HG03280 (cell line): ENCODE results near the gene PPP2R2B.

Experiments used
- ATAC-seq: cut with Tn5 transposase; IDR thresholded peaks from one replicate; pipeline ENCODE4 v1.9.1; 2021; ENCODE audit warnings: mild to moderate bottlenecking, moderate library complexity; ENCODE audit not compliant: unreplicated experiment

PPP2R2B gene

DNA sequence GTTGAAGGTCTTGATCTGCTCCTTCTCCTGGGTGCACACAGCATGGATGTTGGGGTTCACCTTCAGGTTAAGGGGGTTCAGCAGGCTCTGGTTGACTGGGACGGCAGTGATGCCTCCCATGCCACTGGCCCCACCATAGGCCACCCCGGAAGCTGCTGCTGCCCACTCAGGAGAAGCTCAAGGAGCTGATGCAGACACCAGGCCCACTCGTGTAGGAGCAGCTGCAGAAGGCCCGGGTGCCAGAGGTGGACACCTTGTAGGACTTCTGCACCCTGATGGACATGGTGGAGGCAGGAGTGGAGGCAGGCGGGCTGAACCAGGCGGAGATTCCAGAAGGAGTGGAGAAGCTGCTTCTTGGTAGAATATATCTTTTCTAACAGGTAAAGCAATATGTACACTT lies 171.2 kb downstream of the PPP2R2B start:
- no peak for ATAC-seq

DNA sequence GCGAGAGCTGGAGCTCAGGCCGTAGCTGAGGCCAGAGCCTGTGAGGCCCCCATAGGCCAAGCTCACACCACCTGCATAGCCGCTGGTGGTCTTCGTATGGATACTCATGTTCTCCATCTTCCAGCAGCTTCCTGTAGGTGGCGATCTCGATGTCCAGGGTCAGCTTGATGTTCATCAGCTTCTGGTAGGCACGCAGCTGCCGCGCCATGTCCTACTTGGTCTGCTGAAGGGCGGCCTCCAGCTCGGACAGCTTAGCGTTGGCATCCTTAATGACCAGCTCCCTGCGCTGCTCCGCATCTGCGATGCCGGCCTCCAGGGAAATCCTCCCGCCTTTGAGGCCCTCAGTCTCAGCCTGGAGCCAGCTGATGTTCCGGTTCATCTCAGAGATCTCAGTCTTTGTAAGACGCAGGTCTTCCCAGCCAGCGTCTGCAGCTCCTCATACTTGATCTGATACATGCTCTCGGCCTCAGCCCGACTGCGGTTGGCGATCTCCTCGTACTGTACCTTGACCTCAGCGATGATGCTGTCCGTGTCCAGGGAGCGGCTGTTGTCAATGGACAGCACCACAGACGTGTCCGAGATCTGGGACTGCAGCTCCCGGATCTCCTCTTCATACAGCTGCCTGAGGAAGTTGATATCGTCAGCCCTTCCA lies 172.1 kb downstream of the PPP2R2B start:
- ATAC-seq: no peak

DNA sequence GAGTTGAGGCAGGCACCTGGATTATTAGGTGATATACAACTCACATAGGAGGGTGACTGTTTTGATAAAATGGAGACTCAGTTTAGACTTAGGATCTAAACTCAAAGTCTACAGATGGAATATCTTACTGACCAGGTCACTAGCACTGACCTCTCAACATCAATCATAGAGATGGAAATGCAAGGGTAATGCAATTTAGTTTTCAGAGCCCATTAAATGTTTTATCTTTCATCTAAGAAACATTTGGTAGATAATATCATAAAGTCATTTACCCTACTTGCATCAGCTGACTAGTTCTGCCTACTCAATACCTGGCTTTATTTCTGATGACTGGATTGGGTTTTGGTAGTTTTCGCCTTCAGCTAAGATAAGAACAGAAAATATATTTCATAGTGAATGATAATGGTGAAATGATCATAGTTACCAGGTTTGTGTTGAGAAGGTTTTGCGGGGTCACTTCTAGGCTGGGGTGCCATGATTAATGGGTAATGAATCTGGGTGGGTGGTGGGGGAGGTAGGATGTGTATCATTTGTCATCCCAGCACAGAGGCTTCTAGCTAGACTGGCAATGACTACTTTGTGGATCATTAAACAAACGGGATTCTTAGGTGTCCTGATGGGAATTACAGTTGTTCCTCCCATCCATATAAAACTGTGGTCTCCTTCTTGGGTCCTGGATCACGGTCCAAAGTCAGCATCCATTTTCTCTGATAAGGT lies 173.4 kb downstream of the PPP2R2B start:
- no peak for ATAC-seq

DNA sequence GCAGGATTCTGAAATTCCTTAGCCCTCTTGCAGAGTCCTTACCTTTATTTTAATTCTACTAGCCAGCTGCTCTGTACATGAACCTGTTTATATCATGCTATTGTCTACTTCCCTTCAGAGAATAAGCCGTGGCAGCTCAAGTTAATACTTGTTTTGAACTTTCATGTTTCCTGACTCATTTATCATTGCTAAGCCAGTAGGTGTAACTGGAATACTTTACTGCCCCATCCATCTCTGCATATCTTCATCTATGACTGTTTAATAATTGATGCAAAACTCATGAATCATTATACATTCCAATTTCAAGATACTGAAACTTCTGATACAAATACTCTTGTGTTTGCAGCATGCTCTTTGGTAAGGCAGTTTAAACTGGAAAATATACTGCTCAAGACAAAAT lies 174.7 kb downstream of the PPP2R2B start:
- ATAC-seq: no peak

DNA sequence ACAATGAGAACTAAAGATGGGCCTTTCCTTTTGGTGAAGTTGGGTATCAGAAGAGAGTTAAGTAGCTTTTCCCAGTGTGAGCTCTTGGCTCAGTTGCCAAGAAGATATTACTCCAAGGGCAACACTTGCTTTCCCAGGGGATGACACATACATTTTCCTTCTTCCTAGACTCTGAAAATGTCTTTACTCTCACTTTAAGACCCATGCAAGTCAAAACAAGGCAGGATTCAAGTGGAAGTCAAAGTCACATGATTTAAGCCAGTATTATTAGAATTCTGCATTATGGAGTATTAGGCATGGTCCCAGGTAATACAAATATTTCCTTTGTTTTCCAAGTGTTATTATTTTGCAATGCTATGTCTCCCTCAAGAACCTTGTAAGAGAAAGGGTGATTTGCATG lies 175.1 kb downstream of the PPP2R2B start:
- no peak for ATAC-seq

DNA sequence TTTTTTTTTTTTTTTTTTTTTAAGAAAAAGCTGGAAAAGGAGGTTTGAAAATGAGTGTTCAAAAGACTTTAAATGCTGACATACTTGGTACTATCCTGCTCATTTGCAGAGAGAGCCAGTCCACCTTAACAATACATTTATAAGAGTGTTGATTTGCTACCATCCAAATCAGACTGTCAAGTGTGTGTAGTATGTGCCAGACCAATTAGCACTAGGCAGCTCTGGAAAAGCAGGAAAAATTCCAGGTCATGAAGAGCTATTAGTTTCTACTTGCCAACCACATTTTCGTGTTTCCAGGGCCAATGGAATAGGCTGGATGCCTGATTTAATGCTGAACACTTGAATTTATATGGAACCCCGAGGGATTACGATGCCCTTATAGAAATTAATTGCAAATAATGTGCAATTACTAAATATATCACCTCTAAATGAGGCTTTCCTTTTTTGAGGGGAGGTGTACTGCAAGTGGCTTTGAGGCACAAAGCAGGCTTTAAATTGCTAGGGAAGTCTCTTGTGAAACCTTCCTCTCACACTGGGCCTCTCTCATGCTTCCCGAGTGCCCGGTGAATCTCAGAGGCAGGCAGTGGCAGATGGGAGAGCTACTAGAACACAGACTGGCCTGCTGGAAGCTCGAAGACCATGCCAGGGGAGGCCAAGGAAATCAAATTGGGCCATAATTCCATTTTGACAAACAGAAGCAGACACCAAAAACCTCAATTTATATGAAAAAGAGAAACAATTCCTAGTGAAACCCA lies 178.7 kb downstream of the PPP2R2B start:
- no peak for ATAC-seq

DNA sequence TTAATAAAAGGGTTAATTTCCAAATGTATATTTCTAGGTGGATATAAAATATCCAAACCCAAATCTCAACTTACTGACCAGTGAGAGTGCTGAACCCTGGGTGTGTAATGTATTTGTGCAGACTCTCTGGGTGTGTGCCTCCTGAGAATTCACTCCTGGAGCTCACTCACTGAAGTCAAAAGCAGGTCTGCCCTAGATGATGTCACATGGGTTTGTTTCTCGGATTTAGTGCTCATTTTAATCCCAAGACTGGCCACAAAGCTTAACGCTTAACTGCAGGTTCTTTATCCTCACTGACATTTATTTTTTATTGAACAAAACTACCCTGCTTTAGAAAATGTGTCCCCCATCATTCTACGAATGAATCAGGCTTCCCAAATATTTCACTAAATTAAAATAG lies 179.4 kb downstream of the PPP2R2B start:
- ATAC-seq: no peak

DNA sequence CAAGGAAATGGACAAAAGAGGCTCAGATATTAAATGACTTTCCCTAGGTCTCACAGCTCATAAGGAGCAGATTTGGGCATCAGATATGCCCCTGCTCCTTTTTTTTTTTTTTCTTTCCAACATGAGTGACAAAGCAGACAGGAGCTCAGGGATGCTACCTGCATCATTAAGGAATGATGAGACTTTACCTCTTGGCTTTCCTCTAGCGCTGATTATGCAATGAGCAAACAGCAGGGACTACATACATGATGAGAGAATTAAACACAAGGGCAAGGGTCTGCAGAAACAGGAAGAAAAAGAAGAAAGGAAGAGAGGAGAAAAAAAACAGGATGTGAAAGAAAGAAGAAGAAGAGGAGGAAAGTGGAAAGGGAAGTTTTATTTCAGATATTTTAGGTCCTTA lies 179.9 kb downstream of the PPP2R2B start:
- no peak for ATAC-seq

DNA sequence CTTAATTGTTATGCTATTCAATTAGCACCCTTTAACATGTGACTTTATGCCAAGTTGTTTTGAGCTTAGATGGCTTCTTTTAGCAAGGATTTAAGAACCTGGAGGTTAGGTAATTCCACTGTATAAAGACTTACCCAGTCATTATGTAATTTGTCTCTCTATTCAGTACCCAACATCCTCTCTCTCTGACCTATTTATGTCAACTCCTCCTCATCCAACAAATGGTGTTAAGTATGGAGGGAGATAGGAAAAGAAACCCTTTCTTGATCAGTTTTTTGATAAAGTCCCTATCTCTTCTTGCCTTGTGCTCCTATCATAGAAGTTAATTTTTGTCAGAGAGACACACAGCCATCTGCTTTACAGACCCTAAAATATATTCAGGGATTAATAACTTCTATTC lies 181.3 kb downstream of the PPP2R2B start:
- ATAC-seq: no peak

DNA sequence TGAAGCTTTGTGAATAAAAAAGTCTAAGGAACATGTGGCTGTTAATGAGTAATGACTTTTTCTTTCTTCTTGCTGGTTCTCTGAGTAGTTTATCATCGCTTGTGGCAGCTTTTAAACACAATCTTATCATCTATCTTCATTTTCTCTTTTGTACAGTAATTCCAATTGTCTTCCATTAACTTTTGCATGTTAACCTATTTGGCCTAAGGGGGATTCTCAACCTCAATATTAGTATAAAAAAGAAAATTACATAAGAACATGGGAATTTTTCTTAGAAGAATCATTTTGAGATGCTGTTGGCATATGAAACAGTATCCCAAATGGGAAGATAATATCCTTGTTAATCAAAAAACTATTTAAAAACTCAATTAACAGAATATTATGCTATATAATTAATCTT lies 182.9 kb downstream of the PPP2R2B start:
- no peak for ATAC-seq

DNA sequence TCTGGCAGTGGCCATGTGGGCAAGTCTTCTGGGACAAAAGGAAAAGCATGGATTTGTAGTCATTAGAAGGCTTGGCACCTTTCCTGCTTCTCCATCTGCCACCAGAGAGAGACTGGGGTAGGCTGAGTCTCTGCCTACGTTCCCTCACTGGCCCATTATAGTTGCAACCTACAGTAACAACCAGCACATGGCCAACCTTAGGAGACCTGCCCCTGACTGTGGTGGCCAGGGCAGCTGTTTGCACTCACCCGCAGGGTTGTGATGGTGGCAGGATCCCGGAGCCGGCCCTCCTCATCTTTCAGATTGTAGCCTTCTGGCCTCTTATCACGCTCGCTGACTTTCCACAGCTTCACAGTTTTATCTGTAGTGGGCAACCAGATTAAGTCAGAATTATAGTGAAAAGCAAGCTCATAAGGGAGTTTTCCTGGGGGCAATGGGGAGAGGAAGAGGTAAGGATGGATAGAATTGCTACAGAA lies 187.6 kb downstream of the PPP2R2B start:
- ATAC-seq: no peak

DNA sequence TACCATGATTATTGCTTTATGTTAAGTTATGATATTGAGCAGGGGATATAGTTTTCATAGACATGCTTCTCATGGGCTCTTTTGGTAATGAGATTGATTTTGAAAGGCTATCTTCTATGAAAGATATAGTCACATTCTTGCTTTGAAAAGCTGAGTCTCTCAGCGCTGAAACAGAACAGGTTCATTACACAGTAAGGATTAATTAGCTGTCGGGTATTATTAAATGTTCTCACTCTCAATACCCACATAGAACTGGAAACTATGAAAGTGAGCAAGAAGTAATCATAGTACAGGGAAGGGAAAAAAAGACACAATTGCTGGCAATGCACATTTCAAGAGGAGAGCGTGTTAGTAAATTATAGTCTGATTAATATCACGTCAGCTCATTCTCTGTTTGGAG lies 190.9 kb downstream of the PPP2R2B start:
- ATAC-seq: no peak

DNA sequence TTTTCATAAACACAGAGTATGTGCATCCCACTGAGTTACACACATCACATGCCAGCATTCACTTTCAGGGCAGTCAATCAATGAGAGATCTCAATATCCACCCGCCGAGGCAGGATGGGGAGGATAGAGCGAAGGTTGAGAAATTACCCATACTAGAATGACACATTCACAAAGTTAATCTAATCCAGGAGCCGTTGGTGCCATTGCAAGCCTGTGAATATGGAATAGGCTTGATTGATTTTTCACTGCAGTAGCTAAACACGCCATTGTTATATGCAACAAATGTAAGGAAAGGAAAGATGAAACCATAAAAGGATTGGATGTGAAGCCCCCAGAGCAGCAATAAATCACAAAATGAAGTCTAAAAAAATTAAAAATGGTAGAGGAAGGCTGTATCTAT lies 194.7 kb downstream of the PPP2R2B start:
- no peak for ATAC-seq

DNA sequence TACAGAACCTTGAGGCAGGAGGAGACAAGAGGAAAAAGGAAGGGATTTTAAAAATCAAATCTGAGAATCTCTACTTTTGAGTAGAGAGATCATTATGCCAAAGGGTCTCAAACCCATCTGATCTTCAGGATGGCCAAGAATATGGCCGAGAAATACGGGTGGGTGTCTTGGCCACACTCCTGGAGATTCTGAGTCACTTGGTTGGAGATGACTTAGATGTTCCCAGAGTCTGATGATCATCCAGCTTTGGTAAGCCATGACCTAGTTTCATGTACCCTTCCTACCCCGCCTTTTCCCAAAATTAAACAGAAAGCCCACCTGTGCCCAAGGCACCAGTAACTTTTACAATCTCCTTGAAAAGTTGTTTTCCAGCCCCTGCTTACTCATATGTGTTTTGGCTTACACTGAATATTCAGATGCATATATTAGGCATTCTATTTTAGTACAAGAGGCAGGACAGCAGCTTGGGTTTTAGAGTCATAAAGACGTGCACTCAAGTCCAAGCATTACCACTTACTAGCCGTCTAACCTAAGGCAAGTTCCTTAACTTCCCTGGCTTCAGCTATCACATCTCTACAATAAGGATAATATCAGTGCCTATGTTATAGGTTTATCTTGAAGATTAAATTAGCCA lies 195.5 kb downstream of the PPP2R2B start:
- ATAC-seq: no peak

DNA sequence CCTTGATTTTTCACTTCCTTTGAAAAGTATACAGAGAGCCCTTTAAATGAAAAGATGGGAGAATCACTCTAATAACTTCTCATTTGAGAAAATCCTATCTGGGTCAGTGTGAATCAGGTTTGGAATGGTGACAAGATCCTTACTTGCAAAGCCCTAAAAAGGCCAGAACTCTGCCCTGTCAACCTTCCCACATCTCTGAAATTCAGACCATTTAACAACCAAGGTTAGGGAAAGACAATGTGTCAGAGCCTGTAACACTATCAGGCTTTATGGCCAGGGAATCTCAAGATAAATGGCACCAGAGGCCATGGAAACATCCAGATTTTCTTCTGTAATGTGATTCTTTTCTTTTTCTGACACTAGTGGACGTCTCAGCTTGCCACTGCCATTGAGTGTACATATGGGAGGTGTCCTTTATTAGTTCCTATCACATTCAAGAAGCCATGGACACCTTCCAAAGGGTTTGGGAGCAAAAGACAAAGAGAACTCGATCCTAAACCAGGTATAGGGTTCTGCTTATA lies 196.9 kb downstream of the PPP2R2B start:
- no peak for ATAC-seq

DNA sequence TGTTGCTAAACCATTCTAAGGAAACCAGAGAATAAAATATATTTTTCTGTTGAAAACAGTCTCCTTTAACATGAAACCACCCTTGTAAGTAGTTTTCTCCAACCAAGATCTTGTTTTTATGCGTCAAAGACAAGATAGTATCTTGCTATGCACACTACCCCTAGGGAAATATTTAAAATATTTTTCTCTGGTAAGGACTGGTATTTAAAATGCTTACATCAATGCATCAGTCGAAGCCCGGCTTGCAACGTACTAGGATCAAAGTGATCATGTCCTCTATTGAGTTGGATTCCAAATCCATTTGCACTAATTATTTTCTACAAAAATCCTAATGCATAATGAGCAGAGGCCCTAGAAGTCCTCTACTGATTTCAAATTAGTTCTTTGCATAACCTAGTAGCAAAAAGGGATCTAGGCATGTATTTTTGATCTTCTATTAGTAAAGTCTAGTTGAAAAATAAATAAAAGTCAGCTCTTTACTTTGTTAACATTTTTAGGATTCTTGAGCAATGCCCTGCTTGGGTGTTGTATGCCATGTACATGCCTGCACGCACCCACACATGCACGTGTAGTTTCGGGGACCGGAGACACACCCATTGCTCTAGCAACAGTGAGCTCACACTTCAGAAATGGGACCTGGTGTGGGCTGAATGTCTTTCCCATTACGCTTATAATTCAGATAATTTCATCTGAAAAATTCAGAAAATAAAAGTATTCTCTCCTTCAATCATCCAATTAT lies 197.5 kb downstream of the PPP2R2B start:
- ATAC-seq: no peak

DNA sequence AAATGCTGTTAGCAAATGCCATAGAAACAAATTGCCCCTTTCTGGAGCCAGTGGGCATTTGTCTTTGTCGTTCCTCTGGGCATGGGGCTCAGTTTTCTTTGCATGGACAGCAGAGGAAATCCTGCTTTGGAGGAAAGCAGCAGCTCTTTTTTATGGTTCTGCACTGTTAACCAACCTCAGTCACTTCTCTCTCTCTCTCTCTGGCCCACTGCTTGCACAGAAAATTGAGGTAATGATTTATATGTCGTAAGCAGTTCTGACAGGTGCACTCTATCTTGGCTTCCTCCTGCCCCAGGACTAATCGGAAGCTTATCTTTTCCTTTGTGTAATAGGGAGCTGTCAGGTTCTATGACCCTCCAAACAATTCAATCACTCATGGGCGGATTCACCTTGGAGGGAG lies 202.9 kb downstream of the PPP2R2B start:
- no peak for ATAC-seq

DNA sequence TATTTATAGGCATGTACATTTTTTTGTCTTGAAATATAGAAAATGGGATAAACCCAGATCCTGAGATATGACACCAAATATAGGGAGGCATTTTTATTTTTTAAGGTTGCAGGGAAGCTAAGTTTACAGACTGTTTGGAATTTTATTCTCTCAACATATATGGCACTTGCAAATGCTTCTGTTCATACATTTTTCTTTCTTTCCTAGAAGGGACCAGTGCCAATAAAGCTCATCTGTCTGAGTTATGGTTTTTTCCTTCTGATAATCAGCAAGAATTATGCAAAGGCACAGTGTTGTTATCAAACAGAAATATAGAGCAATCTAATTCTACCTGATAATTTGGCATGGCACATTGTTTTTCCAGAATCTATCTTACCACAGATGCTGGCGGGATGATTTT lies 205.7 kb downstream of the PPP2R2B start:
- ATAC-seq: no peak

DNA sequence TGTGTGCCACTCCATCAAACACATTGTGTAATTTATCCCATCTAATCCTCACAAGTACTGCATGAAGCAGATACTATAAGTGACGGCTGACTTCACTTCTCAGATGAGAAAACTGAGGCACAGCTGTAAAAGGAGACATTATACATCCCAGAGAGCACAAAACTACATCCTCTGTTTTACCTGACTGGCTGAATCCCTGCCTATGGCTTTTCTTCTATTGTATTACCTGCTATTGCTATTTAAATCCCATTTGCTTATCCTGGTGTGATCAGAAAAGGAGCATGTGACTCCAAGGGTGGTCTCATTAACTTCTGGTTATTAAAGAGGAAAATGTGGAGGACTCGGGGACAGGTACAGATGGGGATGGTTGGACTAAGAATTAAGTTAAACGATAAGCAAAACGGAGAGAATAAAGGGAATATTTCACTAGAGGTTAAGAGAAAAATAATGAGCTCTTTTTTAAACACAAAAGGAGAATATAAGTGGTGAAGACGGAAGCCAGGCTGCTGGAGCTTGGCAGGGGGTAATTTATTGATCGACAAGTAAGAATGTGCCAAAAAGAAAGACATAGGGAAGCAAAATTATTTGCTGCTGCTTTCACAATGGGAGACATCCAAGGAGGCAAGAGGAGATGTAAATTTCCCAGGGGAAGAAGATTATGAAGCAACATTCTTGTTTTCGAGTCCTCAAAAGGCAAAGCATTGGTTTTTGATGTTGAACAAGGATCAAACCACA lies 206.8 kb downstream of the PPP2R2B start:
- ATAC-seq: no peak

DNA sequence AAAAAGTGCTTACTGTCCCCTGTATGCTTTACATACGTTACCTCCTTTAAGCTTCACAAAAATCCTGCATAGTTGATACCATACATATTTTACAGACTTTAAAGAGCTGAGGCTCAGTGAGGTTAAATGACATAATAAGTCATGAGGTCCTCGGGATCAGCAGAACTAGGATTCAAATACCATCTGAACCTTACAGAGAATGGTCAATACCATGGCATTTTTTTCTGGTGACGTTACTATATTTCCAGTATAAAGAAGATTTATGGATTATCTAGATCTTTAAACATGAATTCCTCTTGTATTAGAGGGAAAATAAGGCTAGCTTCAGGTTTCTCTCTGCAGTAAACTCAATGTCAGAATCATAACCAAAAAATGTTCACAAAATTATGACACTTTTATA lies 208.9 kb downstream of the PPP2R2B start:
- no peak for ATAC-seq
